Endothelial cell of umbilical vein (primary cell): ENCODE measurements around the gene GABPB2. TPM values are rescaled to one million over a fixed set of nuclear protein-coding genes. Genes with fewer than 3 reads are reported as not detected.

ENCODE experiments used
- BruUV-seq: library from RNA; stranded (reverse); fragments of 400-500 nt; replicated peaks from 2 replicates; lab custom pipeline; 2021; lab: Mats Ljungman, UMichigan
- CTCF ChIA-PET: fragments of 300-600, 350-600 bp; sonication (Branson Sonifier 250); formaldehyde crosslinking; loops from one replicate; lab custom pipeline; 2021; ENCODE audit warnings: antibody characterized with exemption, inconsistent platforms; lab: Charles Lee
- POLR2A ChIA-PET: fragments of 300-600, 350-600 bp; sonication (Branson Sonifier 250); formaldehyde crosslinking; loops from one replicate; lab custom pipeline; 2021; ENCODE audit warnings: antibody characterized with exemption, inconsistent platforms; lab: Charles Lee
- DNase-seq: peaks from one replicate; pipeline ENCODE4 v3.0.0-alpha.2; 2011; ENCODE audit warnings: low read depth, low spot score
- FAIRE-seq: peaks from 2 replicates; lab custom pipeline; 2011; peaks lifted over from hg19 to GRCh38; lab: Jason Lieb, UNC
- H2AFZ ChIP-seq: 2 replicates; pipeline ENCODE4 v1.6.0; 2012; ENCODE audit warnings: low read depth, low read length, control low read depth, inconsistent platforms
- H3K27ac ChIP-seq: 2 replicates; pipeline ENCODE4 v1.5.1; 2011; ENCODE audit warnings: low read depth, mild to moderate bottlenecking, control low read depth, low read length, moderate library complexity; ENCODE audit not compliant: insufficient read depth
- H3K27me3 ChIP-seq, 2 experiments: 2 replicates each; pipeline versions ENCODE4 v1.6.0 to v1.6.1; 2011; ENCODE audit warnings: low read length in 2 of 2, mixed read lengths in 1 of 2; ENCODE audit not compliant: control insufficient read depth in 2 of 2, insufficient read depth in 2 of 2
- H3K36me3 ChIP-seq, 2 experiments: 2 replicates in 1 of 2; 3 replicates in 1 of 2; pipeline ENCODE4 v1.5.1; 2011; ENCODE audit warnings: low read length in 2 of 2, mild to moderate bottlenecking in 1 of 2, moderate library complexity in 1 of 2; ENCODE audit not compliant: control insufficient read depth in 2 of 2, insufficient read depth in 2 of 2; ENCODE audit errors: extremely low read depth in 1 of 2
- H3K4me1 ChIP-seq: 3 replicates; pipeline ENCODE4 v1.5.1; 2011; ENCODE audit warnings: mild to moderate bottlenecking, low read length; ENCODE audit not compliant: control insufficient read depth, insufficient read depth; ENCODE audit errors: extremely low read depth
- H3K4me2 ChIP-seq: 2 replicates; pipeline ENCODE4 v1.6.1; 2011; ENCODE audit warnings: low read length, control low read depth, mixed read lengths; ENCODE audit not compliant: insufficient read depth
- H3K4me3 ChIP-seq, 3 experiments: fragments of 200-600 bp in 1 of 3; sonication (generic), shearing (Covaris generic) in 1 of 3; replicated peaks in 1 of 3; 2 replicates each; pipeline ENCODE4 v1.5.1; 2011 to 2016; ENCODE audit warnings: control low read depth in 3 of 3, low read length in 3 of 3, mild to moderate bottlenecking in 2 of 3, inconsistent platforms in 1 of 3, low read depth in 1 of 3, moderate library complexity in 1 of 3; ENCODE audit not compliant: insufficient read depth in 1 of 3
- H3K79me2 ChIP-seq: 2 replicates; pipeline ENCODE4 v1.6.0; 2012; ENCODE audit warnings: low read length, inconsistent platforms; ENCODE audit not compliant: control insufficient read depth, insufficient read depth
- H3K9ac ChIP-seq: replicated peaks from 2 replicates; pipeline ENCODE3; 2011; ENCODE audit warnings: low read length, control low read depth; ENCODE audit not compliant: insufficient read depth; ENCODE audit errors: extremely low read depth
- H3K9me1 ChIP-seq: replicated peaks from 3 replicates; pipeline ENCODE4 v1.6.0; 2011; ENCODE audit warnings: mild to moderate bottlenecking, low read length; ENCODE audit not compliant: control insufficient read depth, insufficient read depth; ENCODE audit errors: extremely low read depth
- H3K9me3 ChIP-seq: replicated peaks from 2 replicates; pipeline ENCODE4 v1.5.1; 2012; ENCODE audit warnings: low read length, inconsistent platforms; ENCODE audit not compliant: control insufficient read depth, insufficient read depth
- H4K20me1 ChIP-seq: replicated peaks from 2 replicates; pipeline ENCODE3; 2011; ENCODE audit warnings: mild to moderate bottlenecking, low read length; ENCODE audit not compliant: control insufficient read depth, insufficient read depth; ENCODE audit errors: extremely low read depth
- EZH2 ChIP-seq: IDR thresholded peaks from 2 replicates; pipeline ENCODE4 v1.6.1; 2012; ENCODE audit warnings: borderline replicate concordance, low read depth, mild to moderate bottlenecking, moderate library complexity, low read length, inconsistent platforms; ENCODE audit not compliant: severe bottlenecking
- FOS ChIP-seq: IDR thresholded peaks from 2 replicates; pipeline ENCODE4 v1.6.1; 2011; ENCODE audit warnings: mild to moderate bottlenecking, low read length, moderate library complexity, borderline replicate concordance; ENCODE audit not compliant: insufficient read depth
- GATA2 ChIP-seq: IDR thresholded peaks from 2 replicates; pipeline ENCODE4 v1.7.0; 2011; ENCODE audit warnings: low read depth, mild to moderate bottlenecking, moderate library complexity, mixed read lengths, low read length; ENCODE audit not compliant: insufficient read length, insufficient read depth
- JUN ChIP-seq: IDR thresholded peaks from 2 replicates; pipeline ENCODE4 v1.6.1; 2011; ENCODE audit warnings: borderline replicate concordance, low read depth; ENCODE audit not compliant: insufficient read length, insufficient read depth
- MYC ChIP-seq: IDR thresholded peaks from one replicate; pipeline ENCODE4 v1.6.1; 2011; ENCODE audit warnings: mild to moderate bottlenecking, low read depth, low read length
- POLR2A ChIP-seq: IDR thresholded peaks from 2 replicates; pipeline ENCODE4 v1.6.1; 2012; ENCODE audit warnings: low read depth, mild to moderate bottlenecking, control low read depth, low read length
- POLR2AphosphoS5 ChIP-seq: IDR thresholded peaks from 2 replicates; pipeline ENCODE4 v1.6.1; 2012; ENCODE audit warnings: low read depth, mild to moderate bottlenecking, control low read depth, low read length, moderate library complexity; ENCODE audit not compliant: insufficient read depth
- dilution Hi-C: fragments of 300-500 bp; cut with MboI; formaldehyde crosslinking; loops from one replicate; pipeline ENCODE4 v1.15.0; 2019; ENCODE audit warnings: low sequenced_read_pairs; ENCODE audit not compliant: extremely low pct_ligation_motif_present
- intact Hi-C: fragments of 100-400 bp; cut with micrococcal nuclease; formaldehyde crosslinking; loops from one replicate; pipeline ENCODE4 v1.10.0; 2022
- polyA plus RNA-seq, 4 experiments: library from polyadenylated mRNA; depleted of rRNA in 3 of 4; stranded (reverse) in 3 of 4; unstranded in 1 of 4; fragments of >200 nt; gene quantifications; 2 replicates each; pipeline versions ENCODE4 v1.2.1 to v1.2.3, GENCODE V29; 2011 to 2012; ENCODE audit warnings: missing spikeins in 1 of 4
- total RNA-seq: library from RNA; stranded (reverse); gene quantifications from 2 replicates; pipeline ENCODE4 v1.2.3, GENCODE V29; 2021
- TF ChIP-seq, protein P1 (sequence below): IDR thresholded peaks from 2 replicates; pipeline ENCODE4 v1.6.1; 2011; ENCODE audit not compliant: insufficient read depth, insufficient read length
- TF ChIP-seq, protein P2 (sequence below), 2 donors: IDR thresholded peaks; 1 replicate in 1 of 2; 2 replicates in 1 of 2; pipeline ENCODE4 v1.5.1; 2011; ENCODE audit warnings: low read length in 2 of 2, mild to moderate bottlenecking in 2 of 2, moderate library complexity in 2 of 2, control low read depth in 1 of 2, inconsistent platforms in 1 of 2, low read depth in 1 of 2; ENCODE audit not compliant: insufficient read depth in 1 of 2; ENCODE audit errors: extremely low read depth in 1 of 2

GABPB2 gene
- total and polyA plus RNA-seq, 2 donors (not counting 3 experiments of a cell fraction or from before 2014, with no cell fraction given): 2.6 to 4.3 TPM

DNA sequence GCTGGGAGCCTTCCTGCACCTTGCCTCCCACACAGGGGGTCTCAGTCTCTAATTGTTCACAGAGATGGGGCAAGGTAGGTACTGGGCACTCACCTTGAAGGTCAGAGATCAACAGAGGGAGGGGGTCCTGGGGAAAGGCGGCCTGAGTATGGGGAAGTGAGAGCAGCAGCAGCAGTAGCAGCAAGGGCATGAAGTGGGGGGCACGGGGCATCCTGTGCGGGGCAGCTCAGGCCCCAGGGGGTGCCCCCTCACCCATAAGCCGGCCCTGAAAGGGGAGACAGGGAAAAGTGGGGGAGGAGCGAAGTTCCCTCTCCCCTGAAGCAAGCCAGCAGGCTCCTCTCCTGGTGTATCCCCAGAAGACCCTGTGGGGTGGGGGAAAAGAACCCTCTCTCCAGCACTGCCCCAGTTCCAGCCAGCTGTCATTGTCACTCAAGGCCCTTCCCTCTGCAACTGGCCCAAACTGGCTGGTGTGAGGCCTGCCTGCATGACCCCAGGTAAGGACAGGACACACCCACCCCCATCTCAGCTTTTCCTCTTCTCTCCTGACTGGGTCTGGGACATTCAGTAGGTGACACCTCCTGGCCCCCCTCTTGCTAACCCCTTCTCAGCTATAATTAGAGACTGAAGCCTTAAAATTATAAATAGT lies 72.0 kb downstream of the GABPB2 start:
- TF ChIP-seq POLR2A: no peak
- no peak for TF ChIP-seq FOS
- TF ChIP-seq MYC: no peak
- no peak for TF ChIP-seq GATA2
- no peak for TF ChIP-seq JUN
- TF ChIP-seq POLR2AphosphoS5: no peak
- TF ChIP-seq, protein P1, sequence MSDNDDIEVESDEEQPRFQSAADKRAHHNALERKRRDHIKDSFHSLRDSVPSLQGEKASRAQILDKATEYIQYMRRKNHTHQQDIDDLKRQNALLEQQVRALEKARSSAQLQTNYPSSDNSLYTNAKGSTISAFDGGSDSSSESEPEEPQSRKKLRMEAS: no peak
- no peak for TF ChIP-seq EZH2
- TF ChIP-seq, protein P2, sequence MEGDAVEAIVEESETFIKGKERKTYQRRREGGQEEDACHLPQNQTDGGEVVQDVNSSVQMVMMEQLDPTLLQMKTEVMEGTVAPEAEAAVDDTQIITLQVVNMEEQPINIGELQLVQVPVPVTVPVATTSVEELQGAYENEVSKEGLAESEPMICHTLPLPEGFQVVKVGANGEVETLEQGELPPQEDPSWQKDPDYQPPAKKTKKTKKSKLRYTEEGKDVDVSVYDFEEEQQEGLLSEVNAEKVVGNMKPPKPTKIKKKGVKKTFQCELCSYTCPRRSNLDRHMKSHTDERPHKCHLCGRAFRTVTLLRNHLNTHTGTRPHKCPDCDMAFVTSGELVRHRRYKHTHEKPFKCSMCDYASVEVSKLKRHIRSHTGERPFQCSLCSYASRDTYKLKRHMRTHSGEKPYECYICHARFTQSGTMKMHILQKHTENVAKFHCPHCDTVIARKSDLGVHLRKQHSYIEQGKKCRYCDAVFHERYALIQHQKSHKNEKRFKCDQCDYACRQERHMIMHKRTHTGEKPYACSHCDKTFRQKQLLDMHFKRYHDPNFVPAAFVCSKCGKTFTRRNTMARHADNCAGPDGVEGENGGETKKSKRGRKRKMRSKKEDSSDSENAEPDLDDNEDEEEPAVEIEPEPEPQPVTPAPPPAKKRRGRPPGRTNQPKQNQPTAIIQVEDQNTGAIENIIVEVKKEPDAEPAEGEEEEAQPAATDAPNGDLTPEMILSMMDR (IDR thresholded peaks at IDR 0.05; ENCODE audit: extremely low read depth in 1 of 2, insufficient read depth in 1 of 2, low read depth in 1 of 2, low read length in 2 of 2): no peak
- H4K20me1 ChIP-seq: no peaks in the 10 kb centered on the region
- ChIA-PET CTCF (interaction anchor here (0.7 to 2.8 kb wide), 6 partner anchors 11 to 43 kb away, joined by 4 to 16 read pairs (median 6); no protein-coding TSS in a partner anchor), POLR2A (interaction anchor here (0.6 kb wide), 1 partner anchor 108 kb away, joined by 3 read pairs; no protein-coding TSS in a partner anchor)
- no peak overlapping the region for H3K4me3 ChIP-seq
- no peaks in the 10 kb centered on the region for H3K9me3 ChIP-seq
- no TSS peak for BruUV-seq
- H3K4me1 ChIP-seq: peaks cover 28% of the 10 kb centered on the region
- H2AFZ ChIP-seq: no peak overlapping the region
- intact Hi-C loops (no loop called here), dilution Hi-C loops (no loop called here)
- peaks cover 2 to 31% of the 10 kb centered on the region in 2 experiments for H3K36me3 ChIP-seq
- no peaks in the 10 kb centered on the region for H3K27me3 ChIP-seq
- FAIRE-seq: no peak
- no peak overlapping the region for H3K27ac ChIP-seq
- DNase-seq: no peak
- no peak overlapping the region for H3K9ac ChIP-seq
- no peaks in the 10 kb centered on the region for H3K79me2 ChIP-seq
- no peaks in the 10 kb centered on the region for H3K9me1 ChIP-seq
- no peak overlapping the region for H3K4me2 ChIP-seq
